ENCODE results near the gene DPF3. TPM values are rescaled to one million over a fixed set of nuclear protein-coding genes. Genes with fewer than 3 reads are reported as not detected.
A peak's percentile ranks its signal among the peaks of the same experiment; 100 is the strongest.

The DPF3 gene
- total RNA-seq, 1 donor from 2014 or later, result 0.11 TPM

GRCh38 chr14:72924337-72924736 is 30.4 kb upstream of the DPF3 start:
- intact Hi-C loops (cut with DNase I), result no loop called here
- no peak overlapping the region for H3K4me3 ChIP-seq
- H3K27ac ChIP-seq, result no peak overlapping the region
- H3K27me3 ChIP-seq, result no peaks in the 10 kb centered on the region
- TF ChIP-seq CTCF (IDR thresholded peaks at IDR 0.05), result no peak
- no peaks in the 10 kb centered on the region for H3K9me3 ChIP-seq
- no peak for DNase-seq (ENCODE audit: low spot score in 2 of 2)
- no peaks in the 10 kb centered on the region for H3K36me3 ChIP-seq
- peaks cover 5% of the 10 kb centered on the region in 2 donors for H3K4me1 ChIP-seq

DNA sequence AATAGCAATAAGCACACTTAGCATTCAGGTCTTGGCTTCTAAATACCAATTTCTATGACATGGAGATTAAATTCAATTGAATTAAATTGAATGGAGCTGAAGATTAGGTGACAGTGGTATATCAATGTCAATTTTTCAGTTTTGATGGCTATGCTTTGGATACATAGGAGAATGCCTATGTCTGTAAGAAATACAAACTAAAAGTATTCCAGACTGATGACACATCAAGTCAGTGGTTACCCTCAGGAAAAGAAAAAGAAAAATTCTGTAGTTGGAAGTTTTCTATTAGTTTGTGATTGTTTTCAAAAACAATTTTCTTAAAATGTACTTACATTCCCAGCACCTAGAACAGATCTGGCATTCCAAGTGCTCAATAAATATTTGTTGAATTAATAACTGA is 27.5 kb upstream of the DPF3 start:
- Histone ChIP-seq H3K27me3 (no peaks in the 10 kb centered on the region), H3K4me1 (peaks cover 0 to 5% of the 10 kb centered on the region in 2 donors), H3K9me3 (no peaks in the 10 kb centered on the region), H3K27ac (no peak overlapping the region), H3K36me3 (no peaks in the 10 kb centered on the region), H3K4me3 (no peak overlapping the region)
- no peak for TF ChIP-seq CTCF (IDR thresholded peaks at IDR 0.05)
- no peak for DNase-seq (ENCODE audit: low spot score in 2 of 2)
- intact Hi-C loops (cut with DNase I), result no loop called here

DNA sequence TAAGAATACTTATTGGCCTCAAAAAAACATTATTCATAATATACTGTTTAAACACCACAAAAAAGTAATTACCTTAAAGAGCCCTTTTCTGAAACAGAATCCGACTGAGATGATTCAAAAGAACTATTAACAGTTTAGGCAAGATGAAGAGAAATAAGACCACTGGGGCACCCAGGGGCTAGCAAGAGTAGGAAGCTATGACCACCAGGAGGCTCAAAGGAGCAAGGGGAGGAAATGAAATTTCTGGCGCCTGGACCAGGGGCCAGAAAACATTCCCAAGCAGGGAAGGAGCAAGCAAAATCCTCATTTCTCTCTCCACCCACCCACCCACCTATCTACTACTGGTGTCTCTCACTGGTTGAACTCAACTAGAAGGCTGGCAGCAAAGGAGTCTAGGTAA is 26.1 kb upstream of the DPF3 start:
- TF ChIP-seq CTCF (IDR thresholded peaks at IDR 0.05), result no peak
- Histone ChIP-seq H3K27me3 (no peaks in the 10 kb centered on the region), H3K36me3 (no peaks in the 10 kb centered on the region), H3K9me3 (no peaks in the 10 kb centered on the region), H3K4me3 (no peak overlapping the region), H3K4me1 (peaks cover 0 to 5% of the 10 kb centered on the region in 2 donors), H3K27ac (no peak overlapping the region)
- intact Hi-C loops (cut with DNase I), result no loop called here
- no peak for DNase-seq (ENCODE audit: low spot score in 2 of 2)

DNA sequence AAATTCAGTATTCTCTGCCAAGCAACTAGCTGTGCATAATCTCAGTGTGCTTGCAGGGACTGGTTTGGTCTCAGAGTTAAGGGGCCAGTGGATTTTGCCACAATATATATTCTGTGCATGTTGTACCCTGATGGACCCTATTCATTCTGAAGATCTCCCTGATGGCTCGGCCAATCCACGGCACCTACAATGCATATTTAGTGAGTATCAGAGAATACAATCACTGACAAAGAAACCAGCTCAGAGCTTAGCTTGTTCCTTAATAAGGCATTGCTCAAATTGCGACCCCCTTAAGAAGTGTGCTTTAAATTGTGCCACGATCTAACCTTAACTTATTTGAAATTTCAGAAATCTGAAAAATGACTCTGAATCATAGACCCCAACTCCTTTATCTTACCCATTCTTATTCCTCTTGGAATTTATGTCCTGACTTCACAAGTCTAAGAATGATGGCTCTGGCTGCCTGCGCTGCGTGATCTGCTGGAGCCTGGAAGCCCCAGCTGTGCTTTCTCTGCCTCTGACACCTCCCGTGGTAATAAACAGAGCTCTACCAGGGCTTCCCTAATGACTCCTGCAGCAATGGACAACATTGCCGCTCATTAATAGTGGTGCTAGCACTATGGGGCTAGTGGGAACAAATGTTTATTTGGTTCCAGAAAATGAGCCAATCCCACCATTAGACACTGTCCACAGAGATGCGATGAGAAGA is 23.3 kb upstream of the DPF3 start:
- intact Hi-C loops (cut with DNase I), result no loop called here
- no peaks in the 10 kb centered on the region for H3K9me3 ChIP-seq
- no peak for DNase-seq (ENCODE audit: low spot score in 2 of 2)

DNA sequence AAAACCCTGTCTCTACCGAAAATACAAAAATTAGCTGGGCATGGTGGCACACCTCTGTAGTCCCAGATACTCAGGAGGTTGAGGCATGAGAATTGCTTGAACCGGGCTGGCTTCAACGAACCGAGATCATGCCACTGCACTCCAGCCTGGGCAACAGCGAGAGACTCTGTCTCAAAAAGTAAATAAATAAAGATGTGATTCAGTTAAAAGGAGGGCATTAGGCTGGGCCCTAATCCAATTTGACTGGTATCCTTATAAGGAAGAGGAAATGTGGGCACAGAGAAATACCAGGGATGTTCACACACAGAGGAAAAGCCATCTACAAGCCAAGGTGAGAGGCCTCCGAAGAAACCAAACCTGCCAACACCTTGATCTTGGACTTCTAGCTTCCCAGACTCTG is 22.3 kb upstream of the DPF3 start:
- Histone ChIP-seq H3K27me3 (no peaks in the 10 kb centered on the region), H3K4me1 (peaks cover 0 to 5% of the 10 kb centered on the region in 2 donors), H3K9me3 (no peaks in the 10 kb centered on the region), H3K36me3 (no peaks in the 10 kb centered on the region), H3K27ac (peak overlapping the region; percentile 47 to 79), H3K4me3 (no peak overlapping the region)
- no peak for TF ChIP-seq CTCF (IDR thresholded peaks at IDR 0.05)
- no peak for DNase-seq (ENCODE audit: low spot score in 2 of 2)
- intact Hi-C loops (cut with DNase I), result no loop called here

More for the DNA sequence above, 23.3 kb upstream of the DPF3 start:
- H3K4me3 ChIP-seq, result no peak overlapping the region
- peaks cover 0 to 5% of the 10 kb centered on the region in 2 donors for H3K4me1 ChIP-seq
- TF ChIP-seq CTCF (IDR thresholded peaks at IDR 0.05), result no peak
- H3K36me3 ChIP-seq, result no peaks in the 10 kb centered on the region
- H3K27me3 ChIP-seq, result no peaks in the 10 kb centered on the region
- H3K27ac ChIP-seq, result peak overlapping the region; percentile 47 to 79

Data from ascending aorta (tissue), 2 donors.